WTC11 (cell line): Measurements from ENCODE around the gene HMX3. TPM values are rescaled to one million over a fixed set of nuclear protein-coding genes. Genes with fewer than 3 reads are reported as not detected.

Source experiments
- ARID4B ChIP-seq: sonication (generic); formaldehyde crosslinking; IDR thresholded peaks from 2 replicates; pipeline ENCODE4 v1.8.0; 2023; ENCODE audit warnings: missing genetic modification reagents, mild to moderate bottlenecking, borderline replicate concordance
- ATF6 ChIP-seq: sonication (generic); formaldehyde crosslinking; IDR thresholded peaks from 2 replicates; pipeline ENCODE4 v1.8.1; 2023; ENCODE audit warnings: mild to moderate bottlenecking, missing genetic modification reagents
- CREB1 ChIP-seq: sonication (generic); formaldehyde crosslinking; IDR thresholded peaks from 2 replicates; pipeline ENCODE4 v1.8.0; 2023; ENCODE audit warnings: mild to moderate bottlenecking, missing genetic modification reagents
- CREM ChIP-seq: sonication (generic); formaldehyde crosslinking; IDR thresholded peaks from 2 replicates; pipeline ENCODE4 v1.8.1; 2022; ENCODE audit warnings: mild to moderate bottlenecking, missing genetic modification reagents, moderate library complexity
- ELF4 ChIP-seq: sonication (generic); formaldehyde crosslinking; IDR thresholded peaks from 2 replicates; pipeline ENCODE4 v1.8.1; 2022; ENCODE audit warnings: low read depth, mild to moderate bottlenecking, moderate library complexity, missing genetic modification reagents
- ERG ChIP-seq: fragments of 250-450 bp; sonication (Bioruptor Pico); IDR thresholded peaks from 2 replicates; pipeline ENCODE4 v1.8.0; 2021; ENCODE audit warnings: mild to moderate bottlenecking
- FOXJ3 ChIP-seq: sonication (generic); formaldehyde crosslinking; IDR thresholded peaks from 2 replicates; pipeline ENCODE4 v1.9.0; 2021; ENCODE audit warnings: missing genetic modification reagents, mild to moderate bottlenecking, borderline replicate concordance
- MAX ChIP-seq: sonication (generic); formaldehyde crosslinking; IDR thresholded peaks from 2 replicates; pipeline ENCODE4 v1.8.0; 2022; ENCODE audit warnings: mild to moderate bottlenecking, missing genetic modification reagents
- NR2C2 ChIP-seq: sonication (generic); formaldehyde crosslinking; IDR thresholded peaks from 2 replicates; pipeline ENCODE4 v1.8.0; 2022; ENCODE audit warnings: mild to moderate bottlenecking, missing genetic modification reagents
- RORB ChIP-seq: fragments of 250-450 bp; sonication (Bioruptor Pico); IDR thresholded peaks from 2 replicates; pipeline ENCODE4 v1.9.0; 2021; ENCODE audit warnings: mild to moderate bottlenecking
- SP1 ChIP-seq: sonication (generic); formaldehyde crosslinking; conservative IDR thresholded peaks from 2 replicates; pipeline ENCODE4 v1.8.1; 2022; ENCODE audit warnings: missing genetic modification reagents
- TP53 ChIP-seq: sonication (generic); formaldehyde crosslinking; IDR thresholded peaks from 2 replicates; pipeline ENCODE4 v1.8.1; 2023; ENCODE audit warnings: mild to moderate bottlenecking, missing genetic modification reagents
- USF1 ChIP-seq: sonication (generic); formaldehyde crosslinking; IDR thresholded peaks from 2 replicates; pipeline ENCODE4 v1.8.0; 2022; ENCODE audit warnings: mild to moderate bottlenecking, missing genetic modification reagents
- USF2 ChIP-seq: sonication (generic); formaldehyde crosslinking; IDR thresholded peaks from 2 replicates; pipeline ENCODE4 v1.8.1; 2023; ENCODE audit warnings: mild to moderate bottlenecking, missing genetic modification reagents, moderate library complexity
- ZNF281 ChIP-seq: sonication (generic); formaldehyde crosslinking; IDR thresholded peaks from 2 replicates; pipeline ENCODE4 v1.8.0; 2023; ENCODE audit warnings: mild to moderate bottlenecking, missing genetic modification reagents
- ZNF317 ChIP-seq: sonication (generic); formaldehyde crosslinking; IDR thresholded peaks from 2 replicates; pipeline ENCODE4 v1.8.1; 2023; ENCODE audit warnings: low read depth, mild to moderate bottlenecking, moderate library complexity, missing genetic modification reagents, borderline replicate concordance
- ZNF425 ChIP-seq: fragments of 250-450 bp; sonication (Bioruptor Pico); conservative IDR thresholded peaks from 2 replicates; pipeline ENCODE4 v1.9.0; 2021; ENCODE audit warnings: mild to moderate bottlenecking
- ZNF532 ChIP-seq: fragments of 250-450 bp; sonication (Bioruptor Pico); IDR thresholded peaks from 2 replicates; pipeline ENCODE4 v1.9.0; 2021; ENCODE audit warnings: mild to moderate bottlenecking, borderline replicate concordance
- total RNA-seq: library from RNA; stranded (reverse); gene quantifications from 3 replicates; pipeline ENCODE4 v1.2.3, GENCODE V29; 2021

The HMX3 gene
- total RNA-seq, 1 experiment from 2014 or later: not detected

- no peak for TF ChIP-seq ERG
- peak; percentile 69 for TF ChIP-seq SP1 (CRISPR knock-in tag)
- peak; percentile 98 for TF ChIP-seq USF2
- TF ChIP-seq MAX (CRISPR knock-in tag): peak; percentile 79
- no peak for TF ChIP-seq CREB1 (CRISPR knock-in tag)
- no peak for TF ChIP-seq ELF4 (CRISPR knock-in tag)
- no peak for TF ChIP-seq ZNF425
- TF ChIP-seq TP53: no peak
- TF ChIP-seq ATF6 (CRISPR knock-in tag): no peak
- TF ChIP-seq ZNF281 (CRISPR knock-in tag): no peak
- 0 out of 2 replicates have a peak, but pooled peaks have one; percentile 13 for TF ChIP-seq ARID4B
- TF ChIP-seq ZNF317 (CRISPR knock-in tag): no peak
- peak; percentile 98 for TF ChIP-seq USF1 (CRISPR knock-in tag)
- no peak for TF ChIP-seq ZNF532 (CRISPR knock-in tag)
- no peak for TF ChIP-seq FOXJ3 (CRISPR knock-in tag)
- peak; percentile 78 for TF ChIP-seq NR2C2 (CRISPR knock-in tag)
- peak; percentile 56; the same call in 1 of the 2 replicates for TF ChIP-seq CREM (CRISPR knock-in tag)
- no peak for TF ChIP-seq RORB (CRISPR knock-in tag)
Measured at GRCh38 chr10:123154092-123154710, 18.4 kb downstream of the HMX3 start, which contains the start of gene BUB3 (continued).
